22Rv1 (cell line): ENCODE measurements around the gene PAQR9.

Experiments used
- ZFX ChIP-seq: fragments of 450-650 bp; IDR thresholded peaks from 2 replicates; pipeline ENCODE4 v1.6.1; 2017; ENCODE audit warnings: antibody characterized with exemption, borderline replicate concordance
- TF ChIP-seq, protein P1 (sequence below): fragments of 450-650 bp; IDR thresholded peaks from 2 replicates; pipeline ENCODE4 v1.5.1; 2017; ENCODE audit warnings: mild to moderate bottlenecking

DNA sequence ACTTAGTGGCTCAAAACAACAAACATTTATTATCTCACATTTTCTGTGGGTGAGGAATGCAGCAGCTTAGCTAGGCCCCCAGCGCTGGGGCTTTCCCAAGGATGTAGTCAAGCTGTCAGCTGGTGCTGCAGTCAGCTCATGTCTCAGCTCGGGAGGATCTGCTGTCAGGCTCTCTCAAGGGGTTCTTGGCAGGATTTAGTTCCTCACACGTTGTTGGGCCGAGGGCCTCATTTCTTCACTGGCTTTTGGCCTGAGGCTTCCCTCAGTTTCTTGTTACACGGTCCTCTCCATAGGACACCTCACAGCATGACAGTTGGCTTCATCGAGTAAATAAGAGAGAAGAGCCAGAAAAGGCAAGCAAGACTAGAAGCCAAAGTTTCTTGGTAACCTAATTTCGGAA is 24.2 kb upstream of the PAQR9 start:
- TF ChIP-seq, protein P1, sequence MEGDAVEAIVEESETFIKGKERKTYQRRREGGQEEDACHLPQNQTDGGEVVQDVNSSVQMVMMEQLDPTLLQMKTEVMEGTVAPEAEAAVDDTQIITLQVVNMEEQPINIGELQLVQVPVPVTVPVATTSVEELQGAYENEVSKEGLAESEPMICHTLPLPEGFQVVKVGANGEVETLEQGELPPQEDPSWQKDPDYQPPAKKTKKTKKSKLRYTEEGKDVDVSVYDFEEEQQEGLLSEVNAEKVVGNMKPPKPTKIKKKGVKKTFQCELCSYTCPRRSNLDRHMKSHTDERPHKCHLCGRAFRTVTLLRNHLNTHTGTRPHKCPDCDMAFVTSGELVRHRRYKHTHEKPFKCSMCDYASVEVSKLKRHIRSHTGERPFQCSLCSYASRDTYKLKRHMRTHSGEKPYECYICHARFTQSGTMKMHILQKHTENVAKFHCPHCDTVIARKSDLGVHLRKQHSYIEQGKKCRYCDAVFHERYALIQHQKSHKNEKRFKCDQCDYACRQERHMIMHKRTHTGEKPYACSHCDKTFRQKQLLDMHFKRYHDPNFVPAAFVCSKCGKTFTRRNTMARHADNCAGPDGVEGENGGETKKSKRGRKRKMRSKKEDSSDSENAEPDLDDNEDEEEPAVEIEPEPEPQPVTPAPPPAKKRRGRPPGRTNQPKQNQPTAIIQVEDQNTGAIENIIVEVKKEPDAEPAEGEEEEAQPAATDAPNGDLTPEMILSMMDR: no peak
- no peak for TF ChIP-seq ZFX
